Measurements from ENCODE around the gene PGM2L1.
"Not testable (repeated sequence)": the region's sequence is repeated elsewhere in the genome, so short reads cannot be mapped to it uniquely, and the experiment has no call there.

PGM2L1 gene

DNA sequence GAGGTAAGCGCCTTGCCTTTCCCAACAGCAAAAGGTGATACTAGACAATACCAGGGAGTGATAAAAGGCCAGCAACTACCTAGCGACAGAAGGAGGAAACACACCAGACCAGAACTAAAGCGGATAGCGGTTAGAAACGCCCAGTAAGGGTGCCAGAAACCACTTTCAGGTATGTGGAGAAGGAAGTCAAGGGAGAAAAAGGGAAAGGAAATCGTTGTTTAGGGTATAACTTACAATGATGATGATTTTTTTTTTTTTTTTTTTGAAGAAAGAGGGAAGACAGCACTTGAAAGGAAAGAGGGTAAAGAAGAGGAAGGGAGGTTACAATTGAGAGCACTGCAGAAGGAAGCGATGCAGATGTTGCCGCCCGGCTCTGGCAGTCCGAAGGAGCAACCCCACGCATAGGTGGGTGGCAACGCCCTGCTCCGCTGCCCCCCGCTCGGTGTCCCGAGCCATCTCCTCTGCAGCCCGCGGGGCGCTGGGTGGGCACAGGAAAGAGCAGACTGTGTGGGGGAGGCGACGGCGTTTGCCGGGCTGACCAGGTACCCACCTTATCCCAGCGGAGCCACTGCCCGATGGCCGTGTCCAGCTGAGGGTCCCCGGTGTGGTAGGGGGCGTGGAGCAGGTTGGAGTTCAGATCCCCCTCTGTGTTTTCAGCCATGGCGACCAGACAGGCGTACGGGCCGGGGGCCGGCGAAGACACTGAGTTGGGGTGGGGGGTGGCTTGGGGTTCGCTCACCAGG, 561 bp downstream of the PGM2L1 start:
- peak; percentile 53 for DNase-seq

DNA sequence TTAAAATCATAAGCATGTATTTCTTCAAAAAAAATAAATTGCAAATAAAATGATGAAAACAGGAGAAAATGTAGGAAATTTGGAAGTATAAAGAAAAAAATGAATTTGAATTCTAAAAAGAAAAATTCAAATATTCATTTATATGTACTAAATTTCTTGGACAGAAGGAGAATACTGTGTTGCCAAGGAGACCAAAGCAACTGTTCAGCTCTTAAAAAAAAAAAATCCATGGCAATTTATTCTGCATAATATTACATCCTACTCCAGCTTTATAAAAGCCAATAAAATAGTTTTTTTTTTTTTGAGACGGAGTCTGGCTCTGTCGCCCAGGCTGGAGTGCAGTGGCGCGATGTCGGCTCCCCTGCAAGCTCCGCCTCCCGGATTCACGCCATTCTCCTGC, 6.0 kb downstream of the PGM2L1 start:
- DNase-seq: no peak

DNA sequence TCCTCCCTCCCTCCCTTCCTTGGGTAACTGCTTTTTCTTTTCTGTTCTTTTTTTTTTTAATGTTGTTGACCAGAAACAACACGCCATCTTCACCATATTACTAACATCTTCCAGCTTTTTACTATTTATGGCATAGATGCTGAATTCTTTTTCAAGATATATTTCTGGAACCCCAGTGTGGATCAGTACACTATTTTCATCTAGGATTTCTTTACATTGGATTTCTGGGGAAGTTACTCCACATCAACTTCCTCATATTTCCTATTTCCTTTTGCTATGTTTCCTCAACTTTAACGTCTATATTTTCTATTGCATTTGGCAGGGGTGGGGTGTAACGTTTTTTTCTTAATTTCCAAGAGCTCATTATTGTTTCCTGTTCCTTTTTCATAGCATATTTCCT, 7.0 kb downstream of the PGM2L1 start:
- no peak for DNase-seq

DNA sequence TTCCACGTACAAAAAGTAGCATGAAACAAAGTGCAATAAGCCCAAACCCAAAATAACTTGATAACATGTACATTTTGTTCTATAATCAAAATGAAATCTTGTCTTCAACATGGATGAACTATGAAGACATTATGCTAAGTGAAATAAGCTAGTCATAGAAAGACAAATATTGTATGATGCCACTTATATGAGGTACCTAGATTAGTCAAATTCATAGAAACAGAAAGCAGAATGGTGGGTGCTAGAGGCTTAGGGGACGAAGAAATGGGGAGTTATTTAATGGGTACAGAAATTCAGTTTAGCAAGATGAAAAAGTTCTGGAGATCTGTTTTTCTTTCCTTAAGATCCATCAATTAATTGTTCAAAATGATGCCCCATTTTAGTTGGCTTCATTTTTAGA, 7.5 kb downstream of the PGM2L1 start:
- no peak for DNase-seq

DNA sequence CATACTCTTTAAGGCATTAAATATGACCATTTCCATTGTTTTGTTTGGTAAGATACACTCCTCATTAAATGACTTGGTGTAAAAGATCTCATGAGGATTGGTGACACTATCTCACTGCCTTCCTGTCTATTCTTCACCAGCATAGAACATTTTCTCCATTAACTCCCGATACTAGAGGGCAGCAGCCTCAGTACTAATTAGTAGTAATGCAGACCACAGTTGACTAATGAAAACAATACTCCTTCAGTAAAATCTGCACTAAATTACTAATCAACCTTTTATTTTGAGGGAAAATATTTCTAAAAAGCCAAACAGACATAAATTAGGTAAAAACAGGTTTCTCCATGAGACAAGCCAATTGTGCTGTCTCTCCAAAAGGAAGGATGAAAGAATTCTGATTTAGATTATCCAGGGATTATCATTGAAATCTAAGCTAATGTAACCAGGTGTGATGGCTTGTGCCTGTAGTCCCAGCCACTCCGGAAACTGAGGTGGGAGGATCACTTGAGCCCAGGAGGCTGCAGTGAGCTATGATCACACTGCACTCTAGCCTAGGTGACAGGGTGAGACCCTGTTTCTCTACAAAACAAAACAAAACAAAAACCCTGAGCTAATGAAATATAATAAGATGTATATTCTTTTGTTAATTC, 9.4 kb downstream of the PGM2L1 start:
- peak; percentile 81 for DNase-seq

DNA sequence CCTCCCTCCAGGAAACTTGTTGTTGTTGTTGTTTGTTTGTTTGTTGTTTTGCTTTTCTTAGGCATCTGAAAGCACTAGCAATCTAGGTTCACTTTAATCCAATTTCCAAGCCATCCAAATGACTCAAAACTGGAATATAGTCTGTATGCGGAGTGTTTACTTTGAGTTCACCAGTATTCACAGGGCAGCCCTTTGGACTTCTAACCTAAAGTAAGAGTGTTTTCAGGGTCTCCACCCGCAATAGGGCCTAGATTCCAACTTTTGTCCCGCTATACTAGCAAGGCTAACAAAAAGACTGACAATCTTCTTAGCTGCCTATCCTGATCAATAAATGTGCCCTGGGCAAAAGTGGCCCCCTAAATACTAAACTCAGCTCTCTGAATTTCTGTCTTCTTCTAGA, 13.6 kb downstream of the PGM2L1 start:
- no peak for DNase-seq

DNA sequence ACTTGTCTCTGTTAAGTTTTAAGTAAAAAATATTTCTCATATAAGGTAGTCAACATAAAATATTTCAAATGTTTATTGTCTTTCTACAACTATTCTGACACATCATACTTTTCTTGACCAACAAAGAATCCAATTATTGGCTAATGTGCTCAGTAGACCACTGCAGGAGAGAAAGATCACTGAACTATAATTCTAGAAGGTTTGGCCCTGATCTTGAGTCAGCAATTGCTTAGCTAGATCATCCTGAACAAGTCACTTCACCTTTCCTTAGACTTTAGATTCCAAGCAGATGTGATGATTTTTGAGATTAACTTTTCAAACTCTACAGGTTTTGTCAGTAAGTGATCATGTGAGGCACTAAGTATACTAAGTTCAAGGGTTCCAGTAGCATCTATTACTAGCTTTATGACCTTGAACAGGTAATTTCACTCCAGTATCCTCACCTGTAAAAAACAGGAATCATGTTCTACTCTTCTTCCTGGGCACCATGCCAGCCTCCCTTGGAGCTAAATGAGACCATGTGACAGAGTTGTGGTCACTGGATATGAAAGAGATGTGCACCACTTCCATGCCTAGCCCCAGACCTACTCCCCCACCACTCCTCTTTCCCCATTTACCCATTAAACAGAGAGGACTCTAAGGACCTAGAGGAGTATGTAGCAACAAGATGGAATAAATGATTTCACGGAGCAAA, 17.3 kb downstream of the PGM2L1 start:
- DNase-seq: no peak

DNA sequence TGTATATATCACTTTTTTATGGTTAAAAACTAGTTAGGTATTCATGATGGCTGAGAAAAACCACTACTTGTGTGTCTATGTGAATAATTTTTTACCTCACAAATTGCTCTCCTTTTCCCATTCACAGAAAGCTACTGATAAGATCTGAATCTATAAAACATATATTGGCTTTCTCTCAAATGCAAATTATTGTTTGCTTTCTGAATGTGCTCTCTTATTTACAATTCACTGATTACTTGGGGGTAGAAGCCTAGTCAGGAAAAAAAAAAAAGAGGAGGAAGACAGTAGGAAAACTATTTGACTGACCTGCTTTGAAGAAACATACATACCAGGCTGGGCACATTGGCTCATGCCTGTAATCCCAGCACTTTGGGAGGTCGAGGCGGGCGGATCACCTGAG, 20.5 kb downstream of the PGM2L1 start:
- DNase-seq: no peak

DNA sequence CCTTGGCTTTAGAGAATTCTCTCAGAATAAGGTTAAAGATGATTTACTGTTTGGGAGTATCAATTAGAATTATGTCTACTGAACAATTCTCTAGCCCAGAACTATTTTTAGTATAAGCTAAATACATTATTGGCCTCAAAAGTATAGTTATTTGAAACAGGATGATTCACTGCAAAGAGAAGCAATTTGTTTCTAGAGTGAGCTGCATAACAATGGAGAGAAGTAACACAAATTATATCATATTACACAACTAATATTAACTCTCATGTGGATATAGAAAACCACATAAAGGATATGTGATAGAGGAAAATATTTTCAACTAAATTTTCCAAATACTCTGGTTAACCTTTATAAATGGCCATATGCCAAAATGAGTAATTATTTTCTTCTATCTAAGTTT, 24.9 kb downstream of the PGM2L1 start:
- no peak for DNase-seq

DNA sequence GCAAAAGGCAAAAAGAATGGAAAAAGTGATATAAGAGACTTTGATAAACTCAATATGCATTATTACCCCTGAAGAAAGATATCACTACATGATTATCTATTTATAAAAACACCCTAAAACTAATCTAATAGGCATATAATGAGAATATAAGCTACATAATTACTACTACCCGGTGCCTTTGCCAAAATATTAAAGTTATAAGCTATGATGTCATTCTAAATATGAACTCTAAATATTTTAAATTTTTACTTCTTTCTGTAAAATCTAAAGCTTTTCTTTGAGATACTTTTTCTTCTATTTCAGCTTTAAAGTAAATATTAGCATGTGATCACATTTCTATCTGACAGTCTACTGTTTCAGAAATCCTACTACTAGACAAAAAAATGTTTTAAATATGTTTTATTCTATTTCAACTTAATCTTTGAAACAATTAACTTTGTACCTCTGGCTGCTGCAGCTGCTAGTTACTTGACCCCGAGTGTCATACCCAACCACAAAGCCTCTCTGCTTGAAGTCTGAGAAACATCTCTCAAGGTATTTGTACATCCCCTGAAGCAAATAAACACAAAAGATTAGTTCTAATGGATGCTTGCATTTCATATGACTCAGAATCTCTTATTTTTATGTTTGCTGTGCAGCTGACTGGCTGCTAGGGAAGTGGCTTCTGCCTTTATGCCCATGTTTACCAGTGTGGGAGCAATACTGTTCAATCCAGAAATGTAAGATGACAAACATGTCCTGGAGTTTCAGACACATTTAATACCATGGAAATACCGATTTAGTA, 26.8 kb downstream of the PGM2L1 start:
- DNase-seq: no peak

DNA sequence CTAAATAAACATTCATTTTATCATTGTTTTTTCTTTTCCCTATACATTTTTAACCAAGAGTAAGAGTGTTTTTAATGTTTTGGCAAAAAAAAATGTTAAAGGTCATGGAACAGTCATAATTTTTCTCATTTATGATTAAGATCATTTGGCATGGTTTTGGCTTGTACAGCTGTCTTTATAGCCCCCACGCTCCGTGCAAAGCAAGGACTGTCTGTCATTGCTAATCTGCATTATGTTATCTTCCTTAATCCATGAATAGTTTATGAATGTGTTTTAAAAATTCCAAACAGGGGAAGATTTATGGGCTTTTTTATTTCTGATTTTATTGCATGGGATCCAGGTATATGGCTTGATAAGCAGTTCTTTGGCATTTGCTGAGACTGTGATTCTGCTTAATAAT, 28.1 kb downstream of the PGM2L1 start:
- no peak for DNase-seq

DNA sequence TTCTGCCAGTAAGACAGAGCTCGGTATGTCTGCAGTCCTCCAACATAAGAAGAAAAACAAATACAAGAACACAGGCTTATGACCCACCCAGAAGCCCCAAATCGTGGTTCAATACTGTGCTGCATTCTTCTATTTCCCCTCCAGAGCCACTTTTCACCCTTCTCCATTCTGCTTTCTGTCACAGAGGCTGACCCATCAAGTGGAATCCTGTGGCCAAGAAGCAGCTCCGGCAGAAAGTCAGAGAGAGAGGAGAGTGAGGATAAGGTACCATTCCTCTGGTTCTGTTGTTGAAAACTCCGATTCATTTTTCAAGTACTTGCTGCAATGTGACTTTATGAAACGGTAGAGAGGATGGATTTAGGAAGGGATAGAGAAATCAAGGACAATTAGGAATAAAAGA, 30.4 kb downstream of the PGM2L1 start:
- DNase-seq: no peak

DNA sequence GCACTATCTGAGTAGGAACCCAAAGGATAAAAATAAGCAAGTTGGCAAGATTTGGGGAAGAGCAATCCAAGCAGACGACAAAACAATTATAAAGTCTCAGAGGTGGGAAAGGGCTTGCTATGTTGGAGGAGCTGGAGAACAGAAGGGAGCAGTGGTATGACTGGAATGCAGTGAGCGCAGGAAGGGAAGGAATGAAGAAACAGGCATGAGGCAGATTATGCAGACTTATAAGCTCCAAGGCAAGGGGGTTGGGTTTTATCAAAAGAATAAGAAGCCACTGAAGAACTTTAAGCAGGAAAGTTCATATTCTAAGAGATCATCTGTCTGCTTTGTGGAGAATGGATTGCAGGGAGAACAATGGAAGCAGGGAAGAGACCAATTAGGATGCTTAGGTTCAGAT, 31.7 kb downstream of the PGM2L1 start:
- DNase-seq: no peak

DNA sequence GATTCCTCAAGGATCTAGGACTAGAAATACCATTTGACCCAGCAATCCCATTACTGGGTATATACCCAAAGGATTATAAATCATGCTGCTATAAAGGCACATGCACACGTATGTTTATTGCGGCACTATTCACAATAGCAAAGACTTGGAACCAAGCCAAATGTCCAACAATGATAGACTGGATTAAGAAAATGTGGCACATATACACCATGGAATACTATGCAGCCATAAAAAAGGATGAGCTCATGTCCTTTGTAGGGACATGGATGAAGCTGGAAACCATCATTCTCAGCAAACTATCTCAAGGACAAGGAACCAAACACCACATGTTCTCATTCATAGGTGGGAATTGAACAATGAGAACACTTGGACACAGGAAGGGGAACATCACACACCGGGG, 32.4 kb downstream of the PGM2L1 start:
- DNase-seq: not testable (repeated sequence)

DNA sequence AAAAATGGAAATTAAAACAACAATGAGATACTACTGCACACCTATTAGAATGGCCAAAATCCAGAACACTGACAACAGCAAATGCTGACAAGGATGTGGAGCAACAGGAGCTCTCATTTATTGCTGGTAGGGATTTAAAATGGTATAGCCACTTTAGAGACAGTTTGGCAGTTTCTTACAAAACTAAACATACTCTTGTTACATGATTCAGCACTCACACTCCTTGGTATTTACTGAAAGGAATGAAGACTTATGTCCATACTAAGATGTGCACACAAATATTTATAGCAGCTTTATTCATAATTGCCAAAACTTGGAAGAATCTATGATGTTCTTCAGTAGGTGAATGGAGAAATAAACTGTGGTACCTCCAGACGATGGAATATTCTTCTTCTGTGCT, 40.8 kb downstream of the PGM2L1 start:
- no peak for DNase-seq

DNA sequence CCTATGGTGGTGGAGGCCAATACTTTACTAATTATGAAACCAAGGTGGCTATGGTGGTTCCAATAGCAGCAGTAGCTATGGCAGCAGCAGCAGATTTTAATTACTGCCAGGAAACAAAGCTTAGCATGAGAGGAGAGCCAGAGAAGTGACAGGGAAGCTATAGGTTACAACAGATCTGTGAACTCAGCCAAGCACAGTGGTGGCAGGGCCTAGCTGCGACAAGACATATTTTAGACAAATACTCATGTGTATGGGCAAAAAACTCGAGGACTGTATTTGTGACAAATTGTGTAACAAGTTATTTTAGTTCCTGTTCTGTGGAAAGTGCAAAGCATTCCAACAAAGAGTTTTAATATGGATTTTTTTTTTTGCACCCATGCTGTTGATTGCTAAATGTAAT, 42.6 kb downstream of the PGM2L1 start:
- DNase-seq: no peak

DNA sequence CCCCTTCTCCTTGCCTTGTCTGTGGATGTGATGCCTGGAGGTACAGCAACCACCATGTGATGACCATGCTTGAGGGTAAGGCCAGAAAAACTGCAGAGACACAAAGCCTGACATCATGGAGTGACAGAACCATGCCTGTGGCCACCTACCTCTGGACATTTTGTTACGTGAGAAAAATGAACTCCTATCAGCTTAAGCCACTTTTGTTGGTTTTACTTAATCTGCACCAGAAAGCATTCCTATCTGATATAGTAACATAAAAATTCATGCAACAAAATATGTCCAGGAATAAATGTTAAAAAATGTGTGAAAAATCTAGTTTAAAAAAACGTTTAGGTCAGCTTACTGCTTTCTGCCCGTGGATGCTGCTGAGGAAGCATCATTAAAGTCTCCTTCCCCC, 44.2 kb downstream of the PGM2L1 start:
- DNase-seq: no peak

DNA sequence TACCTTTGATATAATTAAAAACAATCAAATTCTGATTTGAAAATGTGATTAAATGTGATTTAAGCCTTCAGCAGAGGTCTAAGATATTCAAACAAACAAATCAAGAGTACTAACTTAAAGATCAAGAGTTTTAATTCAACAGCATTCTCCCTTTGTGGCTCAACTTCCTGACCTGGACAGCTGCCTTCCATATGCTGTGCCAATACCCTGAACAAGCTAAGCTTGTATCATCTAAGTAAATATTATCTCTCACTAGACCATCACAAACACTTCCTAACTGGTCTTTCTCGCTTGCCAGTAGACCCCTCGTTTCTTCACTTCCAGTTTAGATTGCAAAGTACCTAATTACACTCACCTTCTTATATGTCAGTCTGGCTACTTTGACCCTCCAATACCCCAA, 50.9 kb downstream of the PGM2L1 start:
- no peak for DNase-seq

DNA sequence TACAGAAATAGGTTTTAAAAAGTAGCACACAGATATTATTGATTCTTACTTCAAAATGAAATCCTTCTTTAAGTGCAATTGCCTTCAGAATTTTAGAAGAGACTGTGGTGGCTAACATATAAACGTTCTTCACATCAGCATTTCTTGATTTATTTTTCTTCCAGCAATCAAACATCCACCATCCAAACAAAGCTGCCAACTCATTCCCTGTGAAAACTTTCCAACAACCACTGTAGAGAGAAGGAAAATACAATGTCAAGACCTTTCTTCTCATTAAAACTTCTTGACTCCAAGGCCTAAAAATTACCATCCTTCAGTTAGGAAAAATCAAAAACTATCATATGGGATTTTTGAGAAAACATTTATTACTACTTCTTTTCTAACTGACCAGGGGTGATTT, 52.8 kb downstream of the PGM2L1 start:
- DNase-seq: no peak

DNA sequence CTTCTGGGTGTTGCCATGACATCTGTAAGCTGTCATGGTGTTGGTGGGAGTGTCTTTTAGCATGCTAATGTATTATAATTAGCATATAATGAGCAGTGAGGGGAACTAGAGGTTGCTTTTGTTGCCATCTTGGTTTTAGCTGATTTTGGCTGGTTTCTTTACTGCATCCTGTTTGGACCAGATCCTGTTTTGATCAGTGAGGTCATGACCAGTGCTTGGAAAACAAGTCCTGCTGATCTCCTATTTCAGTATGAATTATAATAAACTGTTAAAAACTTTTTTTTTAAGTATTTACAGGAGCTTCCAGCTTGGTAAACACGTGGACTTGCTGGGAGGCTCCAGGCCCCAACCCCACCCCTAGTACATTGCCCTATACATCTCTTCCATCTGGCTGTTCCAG, 56.3 kb downstream of the PGM2L1 start:
- no peak for DNase-seq

DNA sequence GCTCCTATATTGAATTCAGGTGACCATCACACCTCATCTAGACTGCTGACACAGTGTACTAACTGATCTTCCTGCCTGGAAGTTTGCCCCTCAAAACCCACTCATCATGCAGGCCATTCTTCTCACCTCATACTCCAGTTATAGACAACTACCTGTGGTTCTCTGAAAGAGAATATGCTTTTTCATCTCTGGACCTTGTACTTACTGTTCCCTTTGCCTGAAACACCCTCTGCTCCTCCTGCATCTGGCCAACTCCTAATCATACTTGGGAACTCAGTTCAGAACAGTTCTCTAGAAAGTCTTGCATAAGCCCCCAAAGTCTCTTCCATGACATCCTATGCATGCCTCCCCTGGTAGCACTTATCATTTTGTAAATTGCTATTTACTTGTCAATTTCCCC, 58.6 kb downstream of the PGM2L1 start:
- DNase-seq: no peak

DNA sequence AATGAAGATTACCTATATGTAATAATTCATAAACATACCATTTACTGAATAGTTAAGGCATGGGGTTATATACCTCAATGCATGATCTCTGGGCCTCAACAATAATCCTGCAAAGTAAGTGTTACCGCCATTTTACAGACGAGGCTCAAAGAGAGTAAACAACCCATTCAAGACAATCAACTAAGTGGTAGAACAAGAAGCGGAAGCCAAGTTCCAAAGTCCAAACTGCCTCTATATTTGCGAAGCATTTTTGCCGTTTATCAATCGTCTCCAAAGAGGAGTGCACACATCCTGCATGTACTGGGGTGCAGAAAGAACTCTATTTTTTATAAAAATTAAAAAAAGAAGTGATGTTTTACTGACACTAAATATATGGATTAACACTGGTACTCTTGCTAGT, 59.3 kb downstream of the PGM2L1 start:
- no peak for DNase-seq

DNA sequence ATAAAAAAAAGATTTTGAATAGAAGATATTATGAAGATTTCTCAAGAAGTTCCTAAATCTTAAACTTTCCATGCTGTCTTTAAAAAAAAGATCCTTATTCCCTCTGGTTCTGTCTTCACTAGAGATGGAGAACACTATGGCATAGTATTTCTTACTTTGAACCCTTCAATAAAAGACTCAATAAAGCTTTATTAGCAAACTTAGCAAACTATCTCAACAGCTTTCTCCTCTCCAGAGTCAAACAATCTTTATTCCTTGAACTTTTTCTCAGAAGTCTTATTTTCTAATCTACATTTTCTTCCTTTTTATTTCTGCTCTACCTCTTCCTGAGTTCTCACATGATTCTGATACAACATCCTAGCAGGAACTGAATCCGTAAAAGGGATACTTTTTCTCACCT, 65.0 kb downstream of the PGM2L1 start:
- no peak for DNase-seq

DNA sequence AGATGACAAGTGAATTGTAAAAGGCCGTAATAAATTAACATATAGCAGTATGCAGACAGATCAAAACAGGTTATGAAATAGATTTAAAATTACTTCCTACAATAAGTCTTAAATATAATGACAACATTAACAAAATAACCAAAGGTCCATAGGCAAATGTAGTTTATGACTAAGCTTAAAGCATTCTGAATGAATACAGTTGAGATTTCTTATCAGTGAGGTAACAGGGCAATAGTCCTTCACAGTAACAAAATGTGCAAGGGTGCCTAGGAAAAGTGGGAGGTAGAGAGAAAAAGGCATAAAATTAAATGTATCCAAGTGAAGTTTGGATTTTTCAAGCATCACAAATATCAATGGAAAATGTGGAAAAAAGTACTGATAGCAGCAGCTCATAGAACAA, 65.9 kb downstream of the PGM2L1 start:
- DNase-seq: no peak
